Measurements from ENCODE around the gene PSMB4.
A peak's percentile ranks its signal among the peaks of the same experiment; 100 is the strongest.
"Not testable (repeated sequence)": the region's sequence is repeated elsewhere in the genome, so short reads cannot be mapped to it uniquely, and the experiment has no call there.

PSMB4 gene

GRCh38 chr1:151399324-151400171 is at the start of gene PSMB4:
Gene PSMB4, plus strand, starts transcription at chr1:151399573. Its CDS starts 15 bp downstream, at chr1:151399588.
- TF ChIP-seq CTCF (IDR thresholded peaks at IDR 0.05; ENCODE audit: extremely low read depth, insufficient read depth, missing control alignments), result peak; percentile 62
- peak; percentile 91 for DNase-seq (ENCODE audit: low spot score)
- in situ Hi-C loops (cut with MboI; ENCODE audit: low pct_unique_long_range_greater_than_20kb, low sequenced_read_pairs, unreplicated experiment), result no loop called here

- in situ Hi-C loops (cut with MboI; ENCODE audit: low pct_unique_long_range_greater_than_20kb, low sequenced_read_pairs, unreplicated experiment), result not testable (repeated sequence)
Observed at GRCh38 chr1:151350323-151350722, 49.0 kb upstream of the PSMB4 start.

GRCh38 chr1:151352021-151352718 is 47.2 kb upstream of the PSMB4 start:
- in situ Hi-C loops (cut with MboI; ENCODE audit: low pct_unique_long_range_greater_than_20kb, low sequenced_read_pairs, unreplicated experiment), result no loop called here
- TF ChIP-seq CTCF (IDR thresholded peaks at IDR 0.05; ENCODE audit: extremely low read depth, insufficient read depth, missing control alignments), result no peak
- no peak for DNase-seq (ENCODE audit: low spot score)

More at GRCh38 chr1:151350323-151350722, 49.0 kb upstream of the PSMB4 start:
- not testable (repeated sequence) for DNase-seq (ENCODE audit: low spot score)

GRCh38 chr1:151356696-151357095 is 42.7 kb upstream of the PSMB4 start:
- in situ Hi-C loops (cut with MboI; ENCODE audit: low pct_unique_long_range_greater_than_20kb, low sequenced_read_pairs, unreplicated experiment), result no loop called here
- no peak for DNase-seq (ENCODE audit: low spot score)
- no peak for TF ChIP-seq CTCF (IDR thresholded peaks at IDR 0.05; ENCODE audit: extremely low read depth, insufficient read depth, missing control alignments)

GRCh38 chr1:151361883-151362282 is 37.5 kb upstream of the PSMB4 start:
- DNase-seq (ENCODE audit: low spot score), result no peak
- TF ChIP-seq CTCF (IDR thresholded peaks at IDR 0.05; ENCODE audit: extremely low read depth, insufficient read depth, missing control alignments), result no peak
- in situ Hi-C loops (cut with MboI; ENCODE audit: low pct_unique_long_range_greater_than_20kb, low sequenced_read_pairs, unreplicated experiment), result no loop called here

- in situ Hi-C loops (cut with MboI; ENCODE audit: low pct_unique_long_range_greater_than_20kb, low sequenced_read_pairs, unreplicated experiment), result no loop called here
- TF ChIP-seq CTCF (IDR thresholded peaks at IDR 0.05; ENCODE audit: extremely low read depth, insufficient read depth, missing control alignments), result no peak
- no peak for DNase-seq (ENCODE audit: low spot score)
Observed at GRCh38 chr1:151362308-151363155, 36.8 kb upstream of the PSMB4 start.

Data from GM13977 (cell line).